Left renal cortex interstitium (tissue), 4 donors: ENCODE data around the gene RNF125. TPM values are rescaled to one million over a fixed set of nuclear protein-coding genes. Genes with fewer than 3 reads are reported as not detected.
"Not testable (repeated sequence)": the region's sequence is repeated elsewhere in the genome, so short reads cannot be mapped to it uniquely, and the experiment has no call there.

Experiments used
- DNase-seq, 4 donors: peaks; one replicate each; pipeline ENCODE4 v3.0.0-alpha.2; 2013; ENCODE audit warnings: low read depth in 4 of 4, low spot score in 2 of 4, missing footprints in 1 of 4
- polyA plus RNA-seq, 4 donors: library from polyadenylated mRNA; unstranded; fragments of 120-200 nt; gene quantifications; one replicate each; pipeline ENCODE4 v1.2.1, GENCODE V29; 2013; ENCODE audit not compliant: insufficient read length in 4 of 4

RNF125 gene
- polyA plus RNA-seq, 4 donors: 1.9 to 3.3 (median 2.6) TPM

DNA sequence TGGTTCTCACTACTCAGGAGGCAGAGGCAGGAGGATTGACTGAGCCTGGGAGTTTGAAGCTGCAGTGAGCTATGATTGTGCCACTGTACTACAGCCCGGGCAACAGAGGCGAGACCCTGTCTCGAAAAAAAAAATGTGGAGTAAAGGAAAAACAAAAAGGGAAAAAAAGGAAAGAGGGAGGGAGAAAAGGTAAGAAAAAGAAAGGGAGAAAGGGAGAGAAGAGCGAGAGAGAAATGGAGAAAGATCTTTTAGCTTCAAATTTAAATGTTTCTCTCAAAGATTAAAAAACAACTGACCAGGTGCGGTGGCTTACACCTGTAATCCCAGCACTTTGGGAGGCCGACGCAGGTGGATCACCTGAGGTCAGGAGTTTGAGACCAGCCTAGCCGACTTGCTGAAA is 65.2 kb downstream of the RNF125 start:
- no peak for DNase-seq

GRCh38 chr18:32086881-32087280 is 68.3 kb downstream of the RNF125 start:
- no peak for DNase-seq

DNA sequence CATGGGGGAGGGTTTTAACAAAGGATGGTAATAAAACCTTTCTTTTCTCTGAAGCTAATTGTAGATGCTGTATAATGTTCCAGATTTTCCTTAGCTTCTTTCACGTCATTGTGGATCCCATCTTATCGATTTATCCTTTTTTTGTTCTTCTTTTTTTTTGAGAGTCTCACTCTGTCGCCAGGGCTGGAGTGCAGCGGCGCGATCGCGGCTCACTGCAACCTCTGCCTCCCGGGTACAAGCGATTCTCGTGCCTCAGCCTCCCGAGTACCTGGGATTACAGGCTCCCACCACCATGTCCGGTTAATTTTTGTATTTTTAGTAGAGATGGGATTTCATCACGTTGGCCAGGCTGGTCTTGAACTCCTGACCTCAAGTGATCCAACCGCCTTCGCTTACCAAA is 72.2 kb downstream of the RNF125 start:
- DNase-seq: not testable (repeated sequence)

DNA sequence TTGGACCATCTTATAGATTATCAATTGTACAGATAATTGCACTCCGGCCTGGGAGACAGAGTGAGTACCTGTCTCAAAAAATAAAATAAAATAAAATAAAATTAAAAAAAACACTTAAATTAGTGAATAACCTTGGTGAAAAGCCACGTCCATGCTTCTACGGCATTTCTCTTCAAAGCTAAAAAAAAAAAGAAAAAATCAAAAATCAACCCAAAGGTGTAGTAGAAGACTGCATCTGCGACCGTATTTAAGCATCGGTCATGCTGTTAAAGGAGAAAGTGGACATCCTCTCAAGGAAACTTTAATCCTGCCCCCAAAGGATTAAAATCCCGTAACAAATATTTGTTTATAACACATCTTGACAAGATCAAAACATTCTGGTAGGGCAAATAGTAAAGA is 72.7 kb downstream of the RNF125 start:
- no peak for DNase-seq

DNA sequence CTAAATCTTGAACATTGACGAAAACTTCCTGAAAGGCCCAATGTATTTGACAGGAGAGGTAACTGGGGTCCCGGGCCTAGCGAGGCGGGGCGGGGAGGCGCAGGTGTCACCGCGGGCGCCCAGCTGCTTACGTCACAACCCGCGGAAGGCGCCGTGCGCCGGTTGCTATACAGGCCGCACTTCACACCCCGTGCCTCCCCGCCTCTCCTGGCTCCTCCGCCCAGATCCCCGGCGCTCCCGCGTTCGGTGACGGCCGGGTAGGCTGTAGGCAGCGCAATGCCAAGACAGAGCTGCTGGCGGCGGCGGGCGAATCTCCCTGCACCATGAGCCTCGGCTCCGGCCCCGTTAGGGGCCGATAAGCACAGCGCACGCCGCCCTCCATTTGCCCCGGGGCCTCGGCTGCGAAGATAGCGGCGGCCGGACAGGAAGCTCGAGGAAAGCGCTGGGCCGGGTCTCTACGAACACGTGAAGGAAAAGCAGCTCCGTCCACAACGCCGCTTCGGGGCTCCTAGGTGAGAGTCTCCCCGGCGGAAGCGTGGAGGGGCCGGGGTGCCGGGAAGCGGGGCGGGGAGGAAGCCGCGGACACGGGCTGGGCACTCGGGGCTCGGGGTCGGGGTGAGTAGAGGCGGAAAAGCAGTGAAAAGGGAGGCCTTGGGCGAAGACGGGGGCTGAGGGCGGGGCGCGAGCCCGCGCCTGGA is 73.2 kb downstream of the RNF125 start, which contains the start of gene RNF138:
RNF138 (plus strand) TSS at position 151 of the 698 bp plus-strand sequence. CDS start 903 bp downstream, outside the sequence.
- DNase-seq: peak; percentile 66 to 88 (median 74)

- peak; percentile 88 to 96 (median 95) for DNase-seq
These were observed 73.9 kb downstream of the RNF125 start for GRCh38 chr18:32092422-32093101.

GRCh38 chr18:32093102-32093511 is 74.5 kb downstream of the RNF125 start:
- DNase-seq: peak; percentile 46 to 70 (median 54)

DNA sequence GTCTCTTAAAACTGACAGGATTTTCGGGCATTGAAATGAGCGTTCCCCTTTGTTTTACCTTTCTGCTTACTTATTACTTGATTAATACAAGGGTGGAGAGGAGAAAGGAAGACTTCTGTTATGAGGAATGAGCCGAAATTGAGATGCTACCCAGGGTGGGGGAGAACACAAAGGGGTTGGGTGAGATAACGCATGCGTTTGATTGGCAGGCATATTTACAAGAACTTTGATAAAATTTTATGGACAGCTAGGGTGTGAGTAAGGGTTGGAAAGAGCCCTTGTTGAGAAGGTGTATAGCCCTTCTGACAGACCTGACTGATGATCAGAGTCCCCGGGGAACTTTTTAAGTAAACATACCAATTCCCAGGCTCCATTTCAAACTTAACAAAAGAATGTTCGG is 74.9 kb downstream of the RNF125 start:
- DNase-seq: peak in 1 of 4 donors; percentile 18

DNA sequence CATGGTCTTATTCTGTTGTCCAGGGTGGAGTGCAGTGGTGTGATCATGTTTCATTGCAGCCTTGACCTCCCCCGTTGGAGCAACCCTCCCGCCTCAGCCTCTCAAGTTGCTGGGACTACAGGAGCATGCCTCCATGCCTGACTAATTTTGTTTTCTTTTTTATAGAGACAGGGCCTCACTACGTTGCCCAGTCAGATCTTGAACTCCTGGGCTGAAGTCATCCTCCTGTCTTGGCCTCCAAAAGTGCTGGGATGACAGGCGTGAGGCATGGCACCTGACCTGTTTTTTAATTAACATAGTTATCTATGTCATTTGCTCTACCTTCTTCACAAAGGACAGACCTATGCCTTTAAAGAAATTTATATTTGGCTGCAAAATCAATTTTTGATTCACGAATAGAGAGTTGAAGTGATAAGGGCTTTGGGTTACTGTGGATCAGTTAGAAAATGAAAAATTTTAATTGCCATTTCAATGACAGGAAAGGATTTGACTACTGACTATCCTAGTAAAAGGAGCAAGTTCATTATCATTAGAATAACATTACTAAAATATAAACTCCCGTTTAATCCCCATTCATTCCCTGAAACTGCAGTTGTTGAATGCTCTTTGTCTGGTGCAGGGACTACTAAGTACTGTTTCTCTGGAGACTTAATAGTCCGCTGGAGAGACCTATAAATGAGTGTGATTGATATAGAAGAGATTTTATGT is 76.7 kb downstream of the RNF125 start:
- DNase-seq: no peak

DNA sequence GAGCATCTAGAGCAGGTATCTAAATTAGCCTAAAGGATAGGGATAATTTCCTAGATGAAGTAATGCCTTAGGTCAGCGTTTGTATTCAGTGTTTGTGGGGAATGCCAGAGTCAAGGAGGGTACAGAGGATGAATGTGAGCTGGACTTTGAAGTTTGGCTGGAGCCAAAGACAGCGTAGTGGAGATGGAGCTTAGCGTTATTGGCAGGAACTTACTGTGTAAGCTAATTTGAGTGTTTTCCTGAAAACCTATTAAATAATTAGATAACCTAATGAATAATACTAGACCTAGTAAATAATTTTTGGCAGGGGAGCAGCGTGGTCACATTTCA is 77.2 kb downstream of the RNF125 start:
- DNase-seq: no peak

DNA sequence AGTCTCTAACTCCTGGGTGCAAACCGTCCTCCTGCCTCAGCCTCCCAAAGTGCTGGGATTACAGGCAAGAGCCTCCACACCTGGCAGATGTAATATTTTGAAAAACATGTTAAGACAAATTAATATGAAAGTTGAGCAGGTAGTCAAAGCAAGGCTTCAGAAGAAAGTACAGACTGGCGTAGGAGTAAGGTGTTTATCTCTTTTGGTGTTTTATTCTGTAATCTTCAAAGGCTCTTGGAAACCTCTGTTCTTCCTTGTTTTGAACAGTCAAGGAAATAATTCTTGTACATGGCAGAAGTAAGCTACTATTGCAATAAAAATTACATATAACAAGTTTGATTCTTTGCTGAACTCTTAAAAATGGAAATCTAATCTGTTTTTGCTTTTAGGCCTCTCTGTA is 78.3 kb downstream of the RNF125 start:
- no peak for DNase-seq

- no peak for DNase-seq
These were observed 85.9 kb downstream of the RNF125 start for GRCh38 chr18:32104516-32104915.

- DNase-seq: no peak
These were observed 91.4 kb downstream of the RNF125 start for GRCh38 chr18:32110005-32110404.

DNA sequence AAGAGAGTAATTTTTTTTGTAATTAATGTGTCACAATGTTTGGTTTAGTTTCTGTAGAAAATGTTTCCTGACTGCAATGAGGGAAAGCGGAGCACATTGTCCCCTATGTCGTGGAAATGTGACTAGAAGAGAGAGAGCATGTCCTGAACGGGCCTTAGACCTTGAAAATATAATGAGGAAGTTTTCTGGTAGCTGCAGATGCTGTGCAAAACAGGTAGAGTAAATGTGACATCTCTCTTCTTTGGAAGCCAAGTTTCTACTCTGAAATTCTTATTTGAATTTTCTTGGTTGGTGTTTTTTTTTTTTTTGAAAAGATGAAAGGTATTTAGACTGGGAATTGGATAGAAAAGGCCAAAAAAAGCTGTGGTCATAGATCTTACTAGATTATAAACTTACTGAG is 93.1 kb downstream of the RNF125 start:
- DNase-seq: no peak

- DNase-seq: no peak
These were observed 94.2 kb downstream of the RNF125 start for GRCh38 chr18:32112826-32113225.

GRCh38 chr18:32114293-32114942 is 95.8 kb downstream of the RNF125 start:
- no peak for DNase-seq

DNA sequence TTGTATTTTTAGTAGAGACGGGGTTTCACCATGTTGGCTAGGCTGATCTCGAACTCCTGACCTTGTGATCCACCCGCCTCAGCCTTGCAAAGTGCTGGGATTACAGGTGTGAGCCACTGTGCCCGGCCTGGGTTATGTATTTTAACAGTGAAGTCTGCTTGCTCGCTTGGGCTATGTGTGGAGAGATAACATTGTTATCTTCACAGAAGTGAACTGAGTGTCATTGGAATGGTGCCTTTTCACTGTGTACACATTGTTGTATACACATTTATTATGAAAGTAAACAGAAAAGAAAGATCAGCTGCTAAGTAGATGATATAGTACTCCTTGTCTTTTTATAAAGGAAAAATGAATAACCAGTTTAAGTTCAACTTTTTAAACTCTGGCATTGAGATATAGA is 103.4 kb downstream of the RNF125 start:
- DNase-seq: no peak
